Measurements from ENCODE around the gene UCK1.
A peak's percentile ranks its signal among the peaks of the same experiment; 100 is the strongest.
"Not testable (repeated sequence)": the region's sequence is repeated elsewhere in the genome, so short reads cannot be mapped to it uniquely, and the experiment has no call there.

UCK1 gene

GRCh38 chr9:131516930-131517329 lies 14.1 kb downstream of the UCK1 start:
- no peak overlapping the region for H2AFZ ChIP-seq (ENCODE audit: low read length)
- no peaks in the 10 kb centered on the region for H3K79me1 ChIP-seq (ENCODE audit: low read depth, low read length)
- H4K8ac ChIP-seq (ENCODE audit: low read depth, low read length) = no peak overlapping the region
- no peak overlapping the region for H2AK5ac ChIP-seq (ENCODE audit: low read depth, low read length)
- no peak overlapping the region for H2BK120ac ChIP-seq (ENCODE audit: low read depth, low read length)
- H3K18ac ChIP-seq (ENCODE audit: low read length) = no peak overlapping the region
- no peak overlapping the region for H3K4me2 ChIP-seq (ENCODE audit: insufficient read depth, low read length, poor library complexity, severe bottlenecking)
- H3K9ac ChIP-seq (ENCODE audit: low read depth, low read length, poor library complexity) = no peak overlapping the region
- H3K27me3 ChIP-seq (ENCODE audit: control insufficient read depth in 3 of 3, insufficient read depth in 3 of 3, low read depth in 1 of 3, low read length in 3 of 3) = no peaks in the 10 kb centered on the region
- H3K9me3 ChIP-seq (replicated peaks in 1 of 2; ENCODE audit: control insufficient read depth in 2 of 2, insufficient read depth in 1 of 2, low read depth in 1 of 2, low read length in 2 of 2) = peaks cover 3% of the 10 kb centered on the region in 2 donors
- H3K36me3 ChIP-seq (replicated peaks in 1 of 2; ENCODE audit: control insufficient read depth in 2 of 2, insufficient read depth in 2 of 2, low read length in 2 of 2) = peaks cover 82 to 97% of the 10 kb centered on the region in 2 donors
- H3K23ac ChIP-seq (ENCODE audit: low read depth, low read length, poor library complexity) = no peak overlapping the region
- no peak overlapping the region for H4K91ac ChIP-seq (ENCODE audit: low read depth, low read length, poor library complexity)
- H3K4ac ChIP-seq (ENCODE audit: low read length) = no peak overlapping the region
- H3K4me1 ChIP-seq (ENCODE audit: control insufficient read depth in 2 of 2, insufficient read depth in 1 of 2, low read depth in 1 of 2, low read length in 2 of 2) = no peaks in the 10 kb centered on the region
- H3K27ac ChIP-seq (replicated peaks; ENCODE audit: low read length) = no peak overlapping the region
- H3K14ac ChIP-seq (ENCODE audit: low read length) = no peak overlapping the region
- no peak for DNase-seq (ENCODE audit: low spot score)
- H2BK12ac ChIP-seq (ENCODE audit: low read length) = no peak overlapping the region
- WGBS, 2 donors (ENCODE audit: extremely low coverage in 2 of 2, insufficient read length in 2 of 2, insufficient replicate concordance in 1 of 2) = no CpG with 5 or more reads among the region's 9 CpGs
- H2BK5ac ChIP-seq (ENCODE audit: low read length) = no peak overlapping the region
- peak overlapping the region in 1 of 2 donors; percentile 51 for H3K4me3 ChIP-seq (ENCODE audit: low read length in 2 of 2)
- no peak overlapping the region for H2BK15ac ChIP-seq (ENCODE audit: low read length)

DNA sequence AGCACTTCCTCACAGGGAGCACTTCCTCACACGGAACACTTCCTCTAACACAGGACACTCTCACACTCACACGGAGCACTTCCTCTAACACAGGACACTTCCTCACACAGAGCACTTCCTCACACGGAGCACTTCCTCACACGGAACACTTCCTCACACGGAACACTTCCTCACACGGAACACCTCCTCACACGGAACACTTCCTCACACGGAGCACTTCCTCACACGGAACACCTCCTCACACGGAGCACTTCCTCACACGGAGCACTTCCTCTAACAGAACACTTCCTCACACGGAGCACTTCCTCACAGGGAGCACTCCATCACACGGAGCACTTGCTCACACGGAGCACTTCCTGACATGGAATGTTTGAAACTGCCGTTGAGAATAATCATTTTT lies 15.0 kb downstream of the UCK1 start:
- WGBS, 2 donors (ENCODE audit: extremely low coverage in 2 of 2, insufficient read length in 2 of 2, insufficient replicate concordance in 1 of 2) = no CpG with 5 or more reads among the region's 15 CpGs
- Histone ChIP-seq H3K14ac (ENCODE audit: low read length) (no peak overlapping the region), H2AFZ (ENCODE audit: low read length) (no peak overlapping the region), H3K27ac (replicated peaks; ENCODE audit: low read length) (no peak overlapping the region), H3K18ac (ENCODE audit: low read length) (no peak overlapping the region), H2BK12ac (ENCODE audit: low read length) (no peak overlapping the region), H3K79me1 (ENCODE audit: low read depth, low read length) (no peaks in the 10 kb centered on the region), H3K4me1 (ENCODE audit: control insufficient read depth in 2 of 2, insufficient read depth in 1 of 2, low read depth in 1 of 2, low read length in 2 of 2) (no peaks in the 10 kb centered on the region), H3K9ac (ENCODE audit: low read depth, low read length, poor library complexity) (no peak overlapping the region), H3K4me2 (ENCODE audit: insufficient read depth, low read length, poor library complexity, severe bottlenecking) (no peak overlapping the region), H2AK5ac (ENCODE audit: low read depth, low read length) (no peak overlapping the region), H3K9me3 (replicated peaks in 1 of 2; ENCODE audit: control insufficient read depth in 2 of 2, insufficient read depth in 1 of 2, low read depth in 1 of 2, low read length in 2 of 2) (peaks cover 3% of the 10 kb centered on the region in 2 donors), H3K4ac (ENCODE audit: low read length) (no peak overlapping the region), H3K36me3 (replicated peaks in 1 of 2; ENCODE audit: control insufficient read depth in 2 of 2, insufficient read depth in 2 of 2, low read length in 2 of 2) (peaks cover 75 to 97% of the 10 kb centered on the region in 2 donors), H2BK5ac (ENCODE audit: low read length) (no peak overlapping the region), H2BK120ac (ENCODE audit: low read depth, low read length) (no peak overlapping the region), H3K27me3 (ENCODE audit: control insufficient read depth in 3 of 3, insufficient read depth in 3 of 3, low read depth in 1 of 3, low read length in 3 of 3) (no peaks in the 10 kb centered on the region), H4K91ac (ENCODE audit: low read depth, low read length, poor library complexity) (no peak overlapping the region), H3K4me3 (ENCODE audit: low read length in 2 of 2) (no peak overlapping the region), H2BK15ac (ENCODE audit: low read length) (no peak overlapping the region), H4K8ac (ENCODE audit: low read depth, low read length) (no peak overlapping the region), H3K23ac (ENCODE audit: low read depth, low read length, poor library complexity) (no peak overlapping the region)
- no peak for DNase-seq (ENCODE audit: low spot score)

- H3K27me3 ChIP-seq (ENCODE audit: control insufficient read depth in 3 of 3, insufficient read depth in 3 of 3, low read depth in 1 of 3, low read length in 3 of 3); H2AK5ac ChIP-seq (ENCODE audit: low read depth, low read length); H2BK5ac ChIP-seq (ENCODE audit: low read length); H3K4ac ChIP-seq (ENCODE audit: low read length); H3K9ac ChIP-seq (ENCODE audit: low read depth, low read length, poor library complexity); H3K23ac ChIP-seq (ENCODE audit: low read depth, low read length, poor library complexity); H3K4me2 ChIP-seq (ENCODE audit: insufficient read depth, low read length, poor library complexity, severe bottlenecking); H3K14ac ChIP-seq (ENCODE audit: low read length); H3K79me1 ChIP-seq (ENCODE audit: low read depth, low read length); H2AFZ ChIP-seq (ENCODE audit: low read length); H4K8ac ChIP-seq (ENCODE audit: low read depth, low read length); H3K27ac ChIP-seq (replicated peaks; ENCODE audit: low read length); H3K18ac ChIP-seq (ENCODE audit: low read length); H2BK12ac ChIP-seq (ENCODE audit: low read length); H2BK120ac ChIP-seq (ENCODE audit: low read depth, low read length); H3K9me3 ChIP-seq (replicated peaks in 1 of 2; ENCODE audit: control insufficient read depth in 2 of 2, insufficient read depth in 1 of 2, low read depth in 1 of 2, low read length in 2 of 2); DNase-seq (ENCODE audit: low spot score); H4K91ac ChIP-seq (ENCODE audit: low read depth, low read length, poor library complexity); H3K4me1 ChIP-seq (ENCODE audit: control insufficient read depth in 2 of 2, insufficient read depth in 1 of 2, low read depth in 1 of 2, low read length in 2 of 2); H2BK15ac ChIP-seq (ENCODE audit: low read length): not testable (repeated sequence)
- WGBS, 2 donors (ENCODE audit: extremely low coverage in 2 of 2, insufficient read length in 2 of 2, insufficient replicate concordance in 1 of 2) = no CpG with 5 or more reads among the region's 12 CpGs
- H3K36me3 ChIP-seq (replicated peaks in 1 of 2; ENCODE audit: control insufficient read depth in 2 of 2, insufficient read depth in 2 of 2, low read length in 2 of 2) = peaks cover 75 to 97% of the 10 kb centered on the region in 2 donors
- H3K4me3 ChIP-seq (ENCODE audit: low read length in 2 of 2) = peak overlapping the region in 1 of 2 donors; percentile 6
Observed at GRCh38 chr9:131515559-131516031, 15.5 kb downstream of the UCK1 start.

DNA sequence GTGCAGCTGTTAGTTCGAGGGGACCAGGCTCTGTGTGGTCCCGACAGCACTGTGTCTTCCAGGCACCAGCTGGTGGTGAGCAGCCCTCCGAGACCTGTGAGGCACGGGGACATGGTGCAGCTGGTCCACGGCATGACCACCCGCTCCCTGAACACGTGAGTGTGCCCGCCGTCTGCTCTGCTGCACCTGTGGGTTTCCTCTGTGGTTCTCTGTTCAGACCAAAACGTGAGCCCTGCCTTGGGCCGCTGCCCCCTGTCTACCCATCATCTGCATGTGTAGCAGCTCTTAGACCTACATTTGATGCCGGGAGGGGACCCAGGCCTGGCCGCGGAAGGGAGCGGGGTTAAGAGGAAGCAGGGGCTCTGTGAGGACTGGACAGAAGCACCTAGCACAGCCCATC lies 17.9 kb downstream of the UCK1 start:
- Histone ChIP-seq H3K4me1 (ENCODE audit: control insufficient read depth in 2 of 2, insufficient read depth in 1 of 2, low read depth in 1 of 2, low read length in 2 of 2) (no peaks in the 10 kb centered on the region), H2BK120ac (ENCODE audit: low read depth, low read length) (no peak overlapping the region), H2AFZ (ENCODE audit: low read length) (no peak overlapping the region), H3K4me2 (ENCODE audit: insufficient read depth, low read length, poor library complexity, severe bottlenecking) (no peak overlapping the region), H4K8ac (ENCODE audit: low read depth, low read length) (no peak overlapping the region), H3K4me3 (ENCODE audit: low read length in 2 of 2) (no peak overlapping the region), H4K91ac (ENCODE audit: low read depth, low read length, poor library complexity) (no peak overlapping the region), H2BK5ac (ENCODE audit: low read length) (no peak overlapping the region), H3K9me3 (replicated peaks in 1 of 2; ENCODE audit: control insufficient read depth in 2 of 2, insufficient read depth in 1 of 2, low read depth in 1 of 2, low read length in 2 of 2) (peaks cover 3% of the 10 kb centered on the region in 2 donors), H3K4ac (ENCODE audit: low read length) (no peak overlapping the region), H3K9ac (ENCODE audit: low read depth, low read length, poor library complexity) (no peak overlapping the region), H3K36me3 (replicated peaks in 1 of 2; ENCODE audit: control insufficient read depth in 2 of 2, insufficient read depth in 2 of 2, low read length in 2 of 2) (peaks cover 60 to 93% of the 10 kb centered on the region in 2 donors), H2AK5ac (ENCODE audit: low read depth, low read length) (no peak overlapping the region), H3K27me3 (ENCODE audit: control insufficient read depth in 3 of 3, insufficient read depth in 3 of 3, low read depth in 1 of 3, low read length in 3 of 3) (no peaks in the 10 kb centered on the region), H2BK15ac (ENCODE audit: low read length) (no peak overlapping the region), H3K14ac (ENCODE audit: low read length) (no peak overlapping the region), H3K79me1 (ENCODE audit: low read depth, low read length) (no peaks in the 10 kb centered on the region), H3K27ac (replicated peaks; ENCODE audit: low read length) (no peak overlapping the region), H3K23ac (ENCODE audit: low read depth, low read length, poor library complexity) (no peak overlapping the region), H2BK12ac (ENCODE audit: low read length) (no peak overlapping the region), H3K18ac (ENCODE audit: low read length) (no peak overlapping the region)
- no peak for DNase-seq (ENCODE audit: low spot score)
- no CpG with 5 or more reads among the region's 15 CpGs for WGBS, 2 donors (ENCODE audit: extremely low coverage in 2 of 2, insufficient read length in 2 of 2, insufficient replicate concordance in 1 of 2)
